HTR-8/SVneo (cell line): ENCODE data around the gene ADD1.
A peak's percentile ranks its signal among the peaks of the same experiment; 100 is the strongest.

Experiments used
- DNase-seq: peaks from one replicate; pipeline ENCODE4 v3.0.0; 2011; ENCODE audit warnings: low spot score, mixed read lengths; ENCODE audit not compliant: insufficient read length
- FAIRE-seq: peaks from 2 replicates; lab custom pipeline; 2011; peaks lifted over from hg19 to GRCh38; lab: Jason Lieb, UNC

ADD1 gene

GRCh38 chr4:2804449-2804972 lies 39.1 kb upstream of the ADD1 start:
- no peak for FAIRE-seq
- no peak for DNase-seq

GRCh38 chr4:2804973-2805501 lies 38.6 kb upstream of the ADD1 start:
- no peak for FAIRE-seq
- no peak for DNase-seq

- DNase-seq (no peak), FAIRE-seq (no peak)
These were observed 37.8 kb upstream of the ADD1 start for GRCh38 chr4:2805712-2806389.

GRCh38 chr4:2806390-2807355 lies 37.0 kb upstream of the ADD1 start:
- no peak for DNase-seq
- FAIRE-seq: no peak

- DNase-seq (no peak), FAIRE-seq (no peak)
These were observed 36.1 kb upstream of the ADD1 start for GRCh38 chr4:2807571-2807970.

- no peak for FAIRE-seq
- DNase-seq: no peak
These were observed 35.6 kb upstream of the ADD1 start for GRCh38 chr4:2808001-2808400.

GRCh38 chr4:2809610-2810180 lies 33.9 kb upstream of the ADD1 start:
- DNase-seq (no peak), FAIRE-seq (no peak)

- DNase-seq (no peak), FAIRE-seq (no peak)
These were observed 33.3 kb upstream of the ADD1 start for GRCh38 chr4:2810388-2810787.

- peak; percentile 47 for DNase-seq
- peak; percentile 84 for FAIRE-seq
These were observed 31.6 kb upstream of the ADD1 start for GRCh38 chr4:2811830-2812611.

GRCh38 chr4:2812612-2813354 lies 30.9 kb upstream of the ADD1 start:
- FAIRE-seq (no peak), DNase-seq (no peak)

GRCh38 chr4:2813446-2814405 lies 29.9 kb upstream of the ADD1 start:
- FAIRE-seq (no peak), DNase-seq (no peak)

- FAIRE-seq (no peak), DNase-seq (no peak)
These were observed 28.9 kb upstream of the ADD1 start for GRCh38 chr4:2814627-2815270.

- DNase-seq (no peak), FAIRE-seq (no peak)
These were observed 27.2 kb upstream of the ADD1 start for GRCh38 chr4:2816401-2816954.

GRCh38 chr4:2817137-2817536 lies 26.5 kb upstream of the ADD1 start:
- DNase-seq: no peak
- FAIRE-seq: peak; percentile 9

- FAIRE-seq: no peak
- DNase-seq: no peak
These were observed 25.8 kb upstream of the ADD1 start for GRCh38 chr4:2817701-2818350.

- FAIRE-seq (no peak), DNase-seq (no peak)
These were observed 25.2 kb upstream of the ADD1 start for GRCh38 chr4:2818351-2818939.
